PC-3 (cell line): ENCODE measurements around the gene MTX2.

ENCODE experiments used
- CTCF ChIP-seq: fragments of 300-600 bp; sonication (generic); conservative IDR thresholded peaks from 2 replicates; pipeline ENCODE4 v1.5.1; 2017; ENCODE audit warnings: antibody characterized with exemption, low read depth, mild to moderate bottlenecking, low read length
- EZH2 ChIP-seq: fragments of 300-600 bp; sonication (generic); IDR thresholded peaks from one replicate; pipeline ENCODE4 v1.6.1; 2017; ENCODE audit warnings: antibody characterized with exemption, mild to moderate bottlenecking, low read length; ENCODE audit not compliant: unreplicated experiment

DNA sequence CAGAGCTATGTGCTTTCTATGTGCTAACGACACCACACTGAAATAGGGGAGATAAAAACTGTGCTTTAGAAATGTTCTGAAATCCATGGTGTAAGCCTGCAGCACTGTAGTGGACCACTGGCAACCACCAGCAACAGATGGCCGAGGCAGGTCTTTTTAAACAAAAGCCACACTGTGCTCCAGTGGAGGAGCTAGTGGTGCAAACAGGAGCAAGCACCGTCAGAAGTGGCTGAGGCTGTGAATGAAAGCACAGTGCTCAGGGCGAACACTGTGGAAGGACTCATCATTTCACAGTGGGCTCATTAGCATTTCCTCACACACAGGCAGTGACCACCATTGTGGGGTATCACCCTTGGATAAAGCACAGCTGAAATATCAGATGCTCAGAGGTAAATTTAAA lies 22.9 kb upstream of the MTX2 start:
- TF ChIP-seq CTCF (no peak), EZH2 (no peak)
